DMS153 treated with DMSO at 0.1 percent for 48 hours (cell line): ENCODE data around the gene TRAF7.
A peak's percentile ranks its signal among the peaks of the same experiment; 100 is the strongest.
"Not testable (repeated sequence)": the region's sequence is repeated elsewhere in the genome, so short reads cannot be mapped to it uniquely, and the experiment has no call there.

Source experiments
- DNase-seq: peaks from one replicate; lab custom pipeline; 2025; ENCODE audit not compliant: unreplicated experiment; lab: John Stamatoyannopoulos, UW

TRAF7 gene

GRCh38 chr16:2155091-2155950, at the start of gene TRAF7:
TSS of gene TRAF7 (plus strand) at chr16:2155782. CDS start at chr16:2163921, 8,139 bp downstream.
- peak; percentile 99 for DNase-seq

GRCh38 chr16:2106211-2106610, 49.4 kb upstream of the TRAF7 start:
- DNase-seq = not testable (repeated sequence)

GRCh38 chr16:2107121-2107790, 48.3 kb upstream of the TRAF7 start:
- not testable (repeated sequence) for DNase-seq

- not testable (repeated sequence) for DNase-seq
These were observed 47.8 kb upstream of the TRAF7 start for GRCh38 chr16:2107791-2108125.

GRCh38 chr16:2108446-2109270, 46.9 kb upstream of the TRAF7 start:
- not testable (repeated sequence) for DNase-seq

GRCh38 chr16:2109271-2109580, 46.4 kb upstream of the TRAF7 start:
- not testable (repeated sequence) for DNase-seq

- not testable (repeated sequence) for DNase-seq
These were observed 45.7 kb upstream of the TRAF7 start for GRCh38 chr16:2109872-2110271.

- not testable (repeated sequence) for DNase-seq
These were observed 45.1 kb upstream of the TRAF7 start for GRCh38 chr16:2110332-2111008.

GRCh38 chr16:2111009-2111353, 44.6 kb upstream of the TRAF7 start:
- not testable (repeated sequence) for DNase-seq

- not testable (repeated sequence) for DNase-seq
These were observed 43.9 kb upstream of the TRAF7 start for GRCh38 chr16:2111412-2112335.

GRCh38 chr16:2112539-2113106, 43.0 kb upstream of the TRAF7 start:
- DNase-seq = not testable (repeated sequence)

- not testable (repeated sequence) for DNase-seq
These were observed 41.4 kb upstream of the TRAF7 start for GRCh38 chr16:2114225-2114624.

- DNase-seq = not testable (repeated sequence)
These were observed 40.5 kb upstream of the TRAF7 start for GRCh38 chr16:2114885-2115590.

- no peak for DNase-seq
These were observed 40.0 kb upstream of the TRAF7 start for GRCh38 chr16:2115591-2115973.

GRCh38 chr16:2116428-2116827, 39.2 kb upstream of the TRAF7 start:
- DNase-seq = not testable (repeated sequence)

GRCh38 chr16:2117341-2117740, 38.2 kb upstream of the TRAF7 start:
- not testable (repeated sequence) for DNase-seq

- not testable (repeated sequence) for DNase-seq
These were observed 37.4 kb upstream of the TRAF7 start for GRCh38 chr16:2117960-2118722.

GRCh38 chr16:2121325-2121724, 34.3 kb upstream of the TRAF7 start:
- not testable (repeated sequence) for DNase-seq
